ENCODE measurements around the gene ACTN4.

ACTN4 gene

DNA sequence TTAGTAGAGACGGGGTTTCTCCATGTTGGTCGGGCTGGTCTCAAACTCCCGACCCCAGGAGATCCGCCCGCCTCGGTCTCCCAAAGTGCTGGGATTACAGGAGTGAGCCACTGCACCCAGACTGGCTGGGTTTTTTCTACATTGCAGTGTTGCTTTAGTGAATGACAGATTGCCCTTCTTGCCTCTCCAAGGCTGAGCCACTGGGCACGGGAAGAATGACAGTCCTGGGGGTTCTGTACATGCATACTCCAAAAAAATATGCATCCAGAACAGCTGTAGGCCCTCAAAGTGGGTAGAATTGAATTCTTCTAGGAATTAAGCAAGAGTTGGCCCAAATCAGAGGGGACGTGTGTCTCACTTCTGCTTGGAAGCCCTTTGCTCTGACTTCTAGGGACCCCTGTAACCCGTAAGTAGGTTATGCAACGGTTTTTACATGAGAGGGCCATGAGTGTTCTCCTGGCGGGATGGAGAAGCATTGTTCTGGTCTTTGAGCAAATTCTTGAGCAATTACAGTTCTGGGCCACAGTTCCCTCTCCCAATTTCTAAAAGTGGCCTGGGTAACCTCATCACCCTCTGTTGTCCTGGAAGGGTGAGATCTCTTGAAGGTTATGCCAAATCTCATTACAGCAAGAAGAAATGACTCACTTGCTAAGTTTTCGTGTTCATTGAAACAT, 3.6 kb downstream of the ACTN4 start:
- H3K4me3 ChIP-seq (ENCODE audit: low read length): no peak overlapping the region
- no peak overlapping the region for H3K27ac ChIP-seq (ENCODE audit: low read length)
- H3K9me3 ChIP-seq (ENCODE audit: control insufficient read depth, insufficient read depth, low read length): no peaks in the 10 kb centered on the region
- DNase-seq (ENCODE audit: low read depth, low spot score): no peak
- no CpG with 5 or more reads among the region's 12 CpGs for WGBS (ENCODE audit: insufficient coverage, insufficient read length)
- H3K4me1 ChIP-seq (ENCODE audit: control insufficient read depth, insufficient read depth, low read length): peaks cover 9% of the 10 kb centered on the region; the same call in 1 of the 2 replicates
- H3K36me3 ChIP-seq (ENCODE audit: control insufficient read depth, insufficient read depth, low read length): no peaks in the 10 kb centered on the region
- H3K27me3 ChIP-seq (ENCODE audit: control insufficient read depth, insufficient read depth, low read length): no peaks in the 10 kb centered on the region

DNA sequence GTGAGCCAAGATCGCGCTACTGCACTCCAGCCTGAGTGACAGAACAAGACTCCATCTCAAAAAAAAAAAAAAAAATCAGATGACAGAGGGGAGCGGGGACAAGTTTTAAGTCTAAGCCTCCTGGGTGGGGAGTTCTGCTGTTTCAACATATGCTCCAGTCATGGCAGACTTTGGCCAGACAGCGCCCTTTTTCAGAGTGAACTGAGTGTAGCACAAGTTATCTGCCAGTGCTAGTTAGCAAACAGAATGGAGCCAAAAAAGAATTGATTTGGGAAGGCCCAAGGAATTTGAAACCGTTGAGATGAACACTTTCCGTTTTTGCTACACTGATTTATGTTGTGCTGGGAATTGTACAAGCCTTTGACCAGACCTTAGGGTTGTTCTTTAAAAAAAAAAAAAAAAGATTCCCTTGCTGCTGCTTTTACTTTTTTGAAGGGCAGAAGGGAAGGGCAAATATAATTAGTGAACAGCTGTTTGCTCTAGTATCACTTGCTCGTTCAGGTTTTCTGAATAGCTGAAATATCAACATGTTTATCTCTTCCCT, 5.7 kb downstream of the ACTN4 start:
- Histone ChIP-seq H3K4me1 (ENCODE audit: control insufficient read depth, insufficient read depth, low read length) (peaks cover 13% of the 10 kb centered on the region; the same call in 1 of the 2 replicates), H3K9me3 (ENCODE audit: control insufficient read depth, insufficient read depth, low read length) (no peaks in the 10 kb centered on the region), H3K27me3 (ENCODE audit: control insufficient read depth, insufficient read depth, low read length) (no peaks in the 10 kb centered on the region), H3K36me3 (ENCODE audit: control insufficient read depth, insufficient read depth, low read length) (no peaks in the 10 kb centered on the region), H3K27ac (ENCODE audit: low read length) (no peak overlapping the region), H3K4me3 (ENCODE audit: low read length) (no peak overlapping the region)
- no peak for DNase-seq (ENCODE audit: low read depth, low spot score)
- no CpG with 5 or more reads among the region's 7 CpGs for WGBS (ENCODE audit: insufficient coverage, insufficient read length)

DNA sequence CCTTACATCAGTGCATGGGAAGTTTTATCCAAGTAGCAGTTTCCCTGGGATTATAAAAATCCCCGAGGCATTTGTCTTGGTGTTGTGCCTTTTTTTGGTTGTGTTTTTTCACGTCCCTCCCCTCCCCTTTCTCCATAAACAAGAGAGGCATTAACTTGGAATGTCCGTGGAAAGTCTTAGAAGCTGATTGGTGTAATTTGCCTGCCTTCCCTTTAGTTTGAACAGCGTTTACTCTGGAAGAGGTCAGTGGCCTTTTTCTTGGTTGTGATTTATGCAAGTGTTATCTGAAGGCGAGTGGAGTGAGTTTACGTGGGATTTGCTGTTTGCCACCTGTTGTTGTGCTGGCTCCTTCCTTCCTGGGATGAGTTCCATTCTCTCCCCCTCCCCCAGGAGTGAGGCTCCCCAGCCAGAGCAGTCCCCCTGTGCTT, 7.2 kb downstream of the ACTN4 start:
- H3K27me3 ChIP-seq (ENCODE audit: control insufficient read depth, insufficient read depth, low read length): no peaks in the 10 kb centered on the region
- no peaks in the 10 kb centered on the region for H3K36me3 ChIP-seq (ENCODE audit: control insufficient read depth, insufficient read depth, low read length)
- no CpG with 5 or more reads among the region's 6 CpGs for WGBS (ENCODE audit: insufficient coverage, insufficient read length)
- no peaks in the 10 kb centered on the region for H3K9me3 ChIP-seq (ENCODE audit: control insufficient read depth, insufficient read depth, low read length)
- H3K27ac ChIP-seq (ENCODE audit: low read length): no peak overlapping the region
- H3K4me1 ChIP-seq (ENCODE audit: control insufficient read depth, insufficient read depth, low read length): peaks cover 13% of the 10 kb centered on the region; the same call in 1 of the 2 replicates
- DNase-seq (ENCODE audit: low read depth, low spot score): no peak
- H3K4me3 ChIP-seq (ENCODE audit: low read length): no peak overlapping the region

DNA sequence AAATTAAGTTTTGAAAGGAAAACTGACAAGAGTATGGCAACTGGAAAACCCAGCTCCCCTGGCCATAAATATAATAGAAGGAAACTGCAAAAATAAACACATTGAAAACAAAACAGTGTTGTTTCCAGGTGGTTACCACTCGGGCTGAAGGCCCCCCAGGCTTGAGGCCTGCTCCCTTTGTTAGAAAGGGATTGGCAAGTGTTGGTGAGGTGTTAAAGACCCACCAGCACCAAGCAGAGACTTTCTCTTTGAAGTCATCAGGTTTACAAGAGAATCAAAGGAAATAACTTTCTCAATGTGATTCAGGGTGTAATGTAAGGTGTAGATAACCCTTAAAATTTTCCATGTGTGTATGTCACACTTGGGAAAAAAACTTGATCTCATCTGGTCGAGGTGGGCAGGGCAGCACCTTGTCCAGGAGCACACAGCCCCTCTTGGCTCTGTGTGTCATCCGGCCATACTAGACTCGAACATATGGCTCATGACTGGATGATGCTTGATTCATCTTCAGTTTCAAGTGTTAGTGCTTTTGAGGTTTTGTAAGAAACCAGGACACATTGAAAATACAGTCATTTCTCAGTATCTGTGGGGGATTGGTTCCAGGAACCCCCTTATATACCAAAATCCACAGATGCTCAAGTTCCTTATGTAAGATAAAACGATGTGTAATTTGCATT, 7.8 kb downstream of the ACTN4 start:
- H3K27ac ChIP-seq (ENCODE audit: low read length): no peak overlapping the region
- peaks cover 11% of the 10 kb centered on the region; the same call in 1 of the 2 replicates for H3K4me1 ChIP-seq (ENCODE audit: control insufficient read depth, insufficient read depth, low read length)
- H3K4me3 ChIP-seq (ENCODE audit: low read length): no peak overlapping the region
- no peaks in the 10 kb centered on the region for H3K36me3 ChIP-seq (ENCODE audit: control insufficient read depth, insufficient read depth, low read length)
- H3K9me3 ChIP-seq (ENCODE audit: control insufficient read depth, insufficient read depth, low read length): no peaks in the 10 kb centered on the region
- no CpG with 5 or more reads among the region's 5 CpGs for WGBS (ENCODE audit: insufficient coverage, insufficient read length)
- DNase-seq (ENCODE audit: low read depth, low spot score): no peak
- H3K27me3 ChIP-seq (ENCODE audit: control insufficient read depth, insufficient read depth, low read length): no peaks in the 10 kb centered on the region

DNA sequence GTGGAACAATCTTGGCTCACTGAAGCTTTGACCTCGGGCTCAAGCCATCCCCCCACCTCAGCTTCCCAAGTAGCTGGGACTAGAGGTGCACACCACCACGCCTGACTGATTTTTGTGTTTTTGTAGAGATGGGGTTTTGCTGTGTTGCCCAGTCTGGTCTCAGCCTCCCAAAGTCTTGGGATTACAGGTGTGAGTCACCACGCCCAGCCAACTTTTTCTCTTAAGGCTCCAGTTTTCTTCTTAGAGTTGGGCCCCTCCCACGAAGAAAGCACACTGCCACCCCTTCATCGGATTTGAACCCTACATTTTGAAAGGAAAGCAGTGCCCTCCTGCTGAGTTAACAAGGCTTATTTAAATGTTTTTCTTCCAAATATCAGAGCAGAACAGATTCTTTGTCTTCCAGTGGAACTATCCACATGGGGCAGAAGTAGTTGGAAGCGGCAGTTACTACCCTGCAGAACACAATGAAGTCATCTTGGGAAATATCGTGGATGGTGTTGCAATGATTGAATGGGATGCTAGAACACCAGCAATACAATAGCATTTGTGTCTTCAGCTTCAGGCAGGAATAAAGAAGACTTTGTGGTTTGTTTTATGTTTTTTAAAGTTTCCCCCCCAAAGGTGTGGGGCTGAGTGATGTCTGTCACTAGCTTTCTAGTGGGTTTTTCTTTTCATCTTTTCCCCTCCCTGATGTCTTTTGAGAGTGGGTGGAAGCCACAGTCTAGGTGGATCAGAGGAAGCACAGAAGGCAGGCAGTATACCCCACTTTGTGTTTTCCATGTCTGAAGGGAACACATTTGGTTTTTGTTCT, 8.9 kb downstream of the ACTN4 start:
- H3K9me3 ChIP-seq (ENCODE audit: control insufficient read depth, insufficient read depth, low read length): no peaks in the 10 kb centered on the region
- no peak for DNase-seq (ENCODE audit: low read depth, low spot score)
- H3K27me3 ChIP-seq (ENCODE audit: control insufficient read depth, insufficient read depth, low read length): no peaks in the 10 kb centered on the region
- H3K27ac ChIP-seq (ENCODE audit: low read length): no peak overlapping the region
- peaks cover 11% of the 10 kb centered on the region; the same call in 1 of the 2 replicates for H3K4me1 ChIP-seq (ENCODE audit: control insufficient read depth, insufficient read depth, low read length)
- WGBS (ENCODE audit: insufficient coverage, insufficient read length): no CpG with 5 or more reads among the region's 7 CpGs
- no peak overlapping the region for H3K4me3 ChIP-seq (ENCODE audit: low read length)
- no peaks in the 10 kb centered on the region for H3K36me3 ChIP-seq (ENCODE audit: control insufficient read depth, insufficient read depth, low read length)

DNA sequence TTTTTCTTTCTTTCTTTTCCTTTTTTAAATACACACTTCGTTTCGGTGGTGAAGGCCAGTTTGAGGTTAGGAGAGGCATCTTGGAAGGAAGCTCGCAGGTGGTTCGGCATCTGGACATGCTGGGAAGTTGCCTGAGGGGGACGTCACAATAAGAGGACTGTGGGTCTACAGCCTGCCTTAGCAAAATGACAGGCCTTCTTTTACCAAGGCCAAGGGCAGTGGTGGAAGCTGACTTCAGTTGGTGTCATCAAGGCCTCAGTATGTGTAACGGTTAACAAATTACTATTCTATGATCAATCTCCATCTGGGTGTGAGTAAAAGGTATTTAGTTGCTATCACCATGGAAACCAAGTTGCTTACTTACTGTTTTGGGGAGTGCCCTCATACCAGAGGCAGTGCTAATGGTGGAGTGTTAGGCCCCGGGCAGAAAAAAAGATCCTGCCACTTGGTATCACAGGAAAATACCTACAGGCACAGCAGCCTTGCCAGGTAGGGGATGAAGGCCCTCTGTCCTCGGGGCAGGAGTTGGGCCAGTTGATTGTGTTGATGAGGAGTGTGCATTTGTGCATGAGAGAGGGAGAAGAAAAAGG, 10.3 kb downstream of the ACTN4 start:
- no CpG with 5 or more reads among the region's 8 CpGs for WGBS (ENCODE audit: insufficient coverage, insufficient read length)
- no peak overlapping the region for H3K27ac ChIP-seq (ENCODE audit: low read length)
- H3K9me3 ChIP-seq (ENCODE audit: control insufficient read depth, insufficient read depth, low read length): no peaks in the 10 kb centered on the region
- no peak for DNase-seq (ENCODE audit: low read depth, low spot score)
- H3K4me1 ChIP-seq (ENCODE audit: control insufficient read depth, insufficient read depth, low read length): peaks cover 7% of the 10 kb centered on the region; the same call in 1 of the 2 replicates
- H3K36me3 ChIP-seq (ENCODE audit: control insufficient read depth, insufficient read depth, low read length): no peaks in the 10 kb centered on the region
- no peak overlapping the region for H3K4me3 ChIP-seq (ENCODE audit: low read length)
- no peaks in the 10 kb centered on the region for H3K27me3 ChIP-seq (ENCODE audit: control insufficient read depth, insufficient read depth, low read length)

DNA sequence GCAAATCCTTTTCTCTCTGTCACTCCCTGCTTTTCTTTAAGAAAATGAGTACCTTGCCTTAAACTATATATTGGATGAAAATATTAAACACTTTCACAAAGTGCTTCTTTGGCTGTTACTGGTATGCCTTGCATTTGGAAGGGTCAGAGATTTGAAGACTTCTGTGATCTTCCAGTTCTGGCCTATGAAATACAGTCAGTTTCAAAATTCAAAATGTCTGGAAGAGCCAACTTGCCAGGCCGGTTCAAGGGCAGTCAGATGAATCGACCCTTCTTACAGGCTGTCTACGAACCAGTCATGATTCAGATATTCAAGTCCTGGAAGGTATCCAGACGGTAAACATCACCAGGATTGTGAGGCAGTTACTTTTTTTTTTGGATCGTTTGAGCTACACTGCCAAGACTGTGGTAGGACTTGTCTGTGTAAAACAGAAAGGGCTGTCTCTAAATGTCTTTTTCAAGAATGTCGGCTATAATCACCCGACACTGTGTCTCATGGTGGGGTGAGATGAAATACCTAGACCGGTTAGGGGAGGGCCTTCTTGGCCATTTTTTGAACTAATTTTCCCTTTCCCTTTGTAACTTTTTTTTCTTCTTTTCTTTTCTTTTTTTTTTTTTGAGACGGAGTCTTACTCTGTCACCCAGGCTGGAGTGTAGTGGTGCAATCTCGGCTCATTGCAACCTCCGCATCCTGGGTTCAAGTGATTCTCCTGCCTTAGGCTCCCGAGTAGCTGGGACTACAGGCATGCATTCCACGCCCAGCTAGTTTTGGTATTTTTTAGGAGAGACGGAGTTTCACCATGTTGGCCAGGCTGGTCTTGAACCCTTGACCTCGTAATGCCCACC, 11.2 kb downstream of the ACTN4 start:
- H3K4me3 ChIP-seq (ENCODE audit: low read length): no peak overlapping the region
- no peak for DNase-seq (ENCODE audit: low read depth, low spot score)
- H3K36me3 ChIP-seq (ENCODE audit: control insufficient read depth, insufficient read depth, low read length): no peaks in the 10 kb centered on the region
- WGBS (ENCODE audit: insufficient coverage, insufficient read length): no CpG with 5 or more reads among the region's 15 CpGs
- H3K4me1 ChIP-seq (ENCODE audit: control insufficient read depth, insufficient read depth, low read length): peaks cover 12% of the 10 kb centered on the region
- H3K27me3 ChIP-seq (ENCODE audit: control insufficient read depth, insufficient read depth, low read length): no peaks in the 10 kb centered on the region
- H3K9me3 ChIP-seq (ENCODE audit: control insufficient read depth, insufficient read depth, low read length): no peaks in the 10 kb centered on the region
- H3K27ac ChIP-seq (ENCODE audit: low read length): no peak overlapping the region

DNA sequence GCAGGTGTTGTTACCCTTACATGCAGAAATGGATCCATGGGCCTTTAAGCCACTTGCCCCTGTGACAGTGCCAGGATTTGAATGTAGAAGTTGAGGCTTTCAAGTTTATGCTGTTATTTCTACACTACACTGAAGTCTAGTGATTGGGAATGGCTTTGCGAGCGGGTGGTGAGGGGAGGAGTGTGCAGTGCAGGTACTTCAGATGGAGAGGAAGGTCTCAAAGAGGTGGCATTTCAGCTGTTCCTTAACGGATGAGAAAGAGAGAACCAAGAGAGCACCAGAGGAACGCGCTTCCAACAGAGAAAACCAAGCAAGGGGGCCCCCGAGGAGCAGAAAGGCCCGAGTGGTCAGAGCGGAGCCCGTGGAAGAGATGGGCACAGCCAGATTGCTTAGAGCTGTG, 13.3 kb downstream of the ACTN4 start:
- WGBS (ENCODE audit: insufficient coverage, insufficient read length): no CpG with 5 or more reads among the region's 9 CpGs
- H3K4me1 ChIP-seq (ENCODE audit: control insufficient read depth, insufficient read depth, low read length): peaks cover 21% of the 10 kb centered on the region

DNA sequence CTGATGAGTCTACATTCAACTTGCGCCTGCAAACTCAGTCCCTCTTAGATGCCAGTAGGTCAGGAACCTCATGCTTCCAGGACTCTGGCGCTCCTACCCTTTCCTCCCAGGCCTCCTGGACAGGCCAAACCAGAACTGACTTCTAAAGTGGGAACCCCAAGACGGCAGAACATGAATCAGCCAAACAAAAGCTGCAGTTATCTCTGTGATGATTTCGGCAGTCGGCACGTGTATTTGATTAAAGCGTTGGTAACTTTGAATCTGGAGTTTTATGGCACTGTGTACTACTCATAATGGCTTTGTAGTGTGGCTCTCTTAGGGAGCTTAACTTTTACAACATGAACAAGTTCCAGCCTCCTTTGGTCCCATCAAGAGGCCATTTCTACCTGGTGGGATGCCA, 13.7 kb downstream of the ACTN4 start:
- H3K36me3 ChIP-seq (ENCODE audit: control insufficient read depth, insufficient read depth, low read length): no peaks in the 10 kb centered on the region
- DNase-seq (ENCODE audit: low read depth, low spot score): no peak
- H3K27ac ChIP-seq (ENCODE audit: low read length): no peak overlapping the region
- H3K27me3 ChIP-seq (ENCODE audit: control insufficient read depth, insufficient read depth, low read length): no peaks in the 10 kb centered on the region
- no peak overlapping the region for H3K4me3 ChIP-seq (ENCODE audit: low read length)
- no peaks in the 10 kb centered on the region for H3K9me3 ChIP-seq (ENCODE audit: control insufficient read depth, insufficient read depth, low read length)
- WGBS (ENCODE audit: insufficient coverage, insufficient read length): no CpG with 5 or more reads among the region's 7 CpGs
- H3K4me1 ChIP-seq (ENCODE audit: control insufficient read depth, insufficient read depth, low read length): peaks cover 22% of the 10 kb centered on the region

More for the DNA sequence above, 13.3 kb downstream of the ACTN4 start:
- H3K9me3 ChIP-seq (ENCODE audit: control insufficient read depth, insufficient read depth, low read length): no peaks in the 10 kb centered on the region
- H3K4me3 ChIP-seq (ENCODE audit: low read length): no peak overlapping the region
- no peaks in the 10 kb centered on the region for H3K36me3 ChIP-seq (ENCODE audit: control insufficient read depth, insufficient read depth, low read length)
- DNase-seq (ENCODE audit: low read depth, low spot score): no peak
- H3K27me3 ChIP-seq (ENCODE audit: control insufficient read depth, insufficient read depth, low read length): no peaks in the 10 kb centered on the region
- no peak overlapping the region for H3K27ac ChIP-seq (ENCODE audit: low read length)
